HEK293 (cell line): Measurements from ENCODE around the gene TUT4.

Experiments
- ATF2 ChIP-seq: fragments of 450-650 bp; formaldehyde crosslinking; IDR thresholded peaks from 2 replicates; pipeline ENCODE4 v1.5.1; 2016; ENCODE audit warnings: missing biosample characterization, missing genetic modification characterization, low read depth
- ELK4 ChIP-seq: IDR thresholded peaks from 2 replicates; pipeline ENCODE4 v1.6.1; 2011; ENCODE audit warnings: mild to moderate bottlenecking, low read depth, low read length, borderline replicate concordance
- FEZF1 ChIP-seq: fragments of 450-650 bp; formaldehyde crosslinking; IDR thresholded peaks from 2 replicates; pipeline ENCODE4 v1.5.1; 2016; ENCODE audit warnings: missing biosample characterization, missing genetic modification characterization
- GLI2 ChIP-seq: fragments of 450-650 bp; formaldehyde crosslinking; IDR thresholded peaks from 2 replicates; pipeline ENCODE4; 2017; ENCODE audit warnings: missing biosample characterization, missing genetic modification characterization, low read depth, borderline replicate concordance
- KLF1 ChIP-seq: fragments of 450-650 bp; formaldehyde crosslinking; IDR thresholded peaks from 2 replicates; pipeline ENCODE4 v1.5.1; 2016; ENCODE audit warnings: missing biosample characterization, missing genetic modification characterization
- KLF17 ChIP-seq: fragments of 450-650 bp; formaldehyde crosslinking; IDR thresholded peaks from 2 replicates; pipeline ENCODE4 v1.5.1; 2016; ENCODE audit warnings: missing biosample characterization, missing genetic modification characterization
- MYNN ChIP-seq: fragments of 450-650 bp; formaldehyde crosslinking; IDR thresholded peaks from 2 replicates; pipeline ENCODE4 v1.5.1; 2016; ENCODE audit warnings: missing biosample characterization, missing genetic modification characterization, borderline replicate concordance
- OSR2 ChIP-seq: fragments of 450-650 bp; formaldehyde crosslinking; IDR thresholded peaks from 2 replicates; pipeline ENCODE4 v1.5.1; 2016; ENCODE audit warnings: missing biosample characterization, missing genetic modification characterization
- PRDM1 ChIP-seq: fragments of 450-650 bp; formaldehyde crosslinking; IDR thresholded peaks from 2 replicates; pipeline ENCODE4; 2016; ENCODE audit warnings: missing biosample characterization, missing genetic modification characterization
- PRDM10 ChIP-seq: fragments of 450-650 bp; formaldehyde crosslinking; IDR thresholded peaks from 2 replicates; pipeline ENCODE4 v1.5.1; 2016; ENCODE audit warnings: missing biosample characterization, missing genetic modification characterization
- SALL2 ChIP-seq: fragments of 450-650 bp; formaldehyde crosslinking; IDR thresholded peaks from 2 replicates; pipeline ENCODE4 v1.5.0; 2017; ENCODE audit warnings: missing biosample characterization, mild to moderate bottlenecking, missing genetic modification characterization, borderline replicate concordance
- SCRT1 ChIP-seq: fragments of 450-650 bp; formaldehyde crosslinking; IDR thresholded peaks from 2 replicates; pipeline ENCODE4 v1.5.1; 2016; ENCODE audit warnings: missing biosample characterization, missing genetic modification characterization, borderline replicate concordance
- TCF7L2 ChIP-seq: IDR thresholded peaks from 2 replicates; pipeline ENCODE4 v1.6.1; 2011; ENCODE audit warnings: low read depth, mild to moderate bottlenecking, inconsistent platforms, low read length, moderate library complexity, borderline replicate concordance
- ZBTB21 ChIP-seq: fragments of 450-650 bp; formaldehyde crosslinking; IDR thresholded peaks from 2 replicates; pipeline ENCODE4 v1.5.1; 2017; ENCODE audit warnings: missing biosample characterization, missing genetic modification characterization
- ZBTB7A ChIP-seq: fragments of 450-650 bp; formaldehyde crosslinking; IDR thresholded peaks from 2 replicates; pipeline ENCODE4 v1.5.1; 2016; ENCODE audit warnings: low read depth, missing biosample characterization, missing genetic modification characterization
- ZNF138 ChIP-seq: fragments of 450-650 bp; formaldehyde crosslinking; IDR thresholded peaks from 2 replicates; pipeline ENCODE4 v1.5.1; 2016; ENCODE audit warnings: missing biosample characterization, missing genetic modification characterization, borderline replicate concordance
- ZNF19 ChIP-seq: fragments of 450-650 bp; formaldehyde crosslinking; IDR thresholded peaks from 2 replicates; pipeline ENCODE4; 2016; ENCODE audit warnings: missing biosample characterization, missing genetic modification characterization, low read depth
- ZNF211 ChIP-seq: fragments of 450-650 bp; formaldehyde crosslinking; IDR thresholded peaks from 2 replicates; pipeline ENCODE4 v1.5.1; 2016; ENCODE audit warnings: low read depth, missing biosample characterization, missing genetic modification characterization
- ZNF248 ChIP-seq: fragments of 450-650 bp; formaldehyde crosslinking; IDR thresholded peaks from 2 replicates; pipeline ENCODE4 v1.5.1; 2017; ENCODE audit warnings: missing biosample characterization, missing genetic modification characterization
- ZNF423 ChIP-seq: fragments of 450-650 bp; formaldehyde crosslinking; IDR thresholded peaks from 2 replicates; pipeline ENCODE4 v1.5.1; 2016; ENCODE audit warnings: missing biosample characterization, missing genetic modification characterization
- ZNF513 ChIP-seq: fragments of 450-650 bp; IDR thresholded peaks from 2 replicates; pipeline ENCODE4 v1.5.1; 2018; ENCODE audit warnings: missing biosample characterization, missing genetic modification characterization
- ZNF555 ChIP-seq: fragments of 450-650 bp; formaldehyde crosslinking; conservative IDR thresholded peaks from 2 replicates; pipeline ENCODE4 v1.5.1; 2017; ENCODE audit warnings: missing biosample characterization, mild to moderate bottlenecking, missing genetic modification characterization, inconsistent platforms
- ZNF624 ChIP-seq: fragments of 450-650 bp; formaldehyde crosslinking; IDR thresholded peaks from 2 replicates; pipeline ENCODE4 v1.5.1; 2017; ENCODE audit warnings: missing biosample characterization, missing genetic modification characterization
- ZNF660 ChIP-seq: fragments of 450-650 bp; IDR thresholded peaks from 2 replicates; pipeline ENCODE4 v1.5.1; 2018; ENCODE audit warnings: missing biosample characterization, mild to moderate bottlenecking, missing genetic modification characterization
- ZNF677 ChIP-seq: fragments of 450-650 bp; IDR thresholded peaks from 2 replicates; pipeline ENCODE4 v1.5.0; 2018; ENCODE audit warnings: missing biosample characterization, mild to moderate bottlenecking, missing genetic modification characterization, moderate library complexity
- ZNF707 ChIP-seq: fragments of 450-650 bp; formaldehyde crosslinking; IDR thresholded peaks from 2 replicates; pipeline ENCODE4 v1.5.1; 2016; ENCODE audit warnings: missing biosample characterization, missing genetic modification characterization
- ZNF76 ChIP-seq: fragments of 450-650 bp; formaldehyde crosslinking; IDR thresholded peaks from 2 replicates; pipeline ENCODE4; 2016; ENCODE audit warnings: low read depth, missing biosample characterization, missing genetic modification characterization, borderline replicate concordance

TUT4 gene

GRCh38 chr1:52551507-52552235 is 1.2 kb downstream of the TUT4 start (continued):
- TF ChIP-seq ELK4 (no peak), ZNF423 (tag by site-specific recombination) (no peak), SCRT1 (tag by site-specific recombination) (no peak), ZBTB7A (tag by site-specific recombination) (no peak), ZNF138 (tag by site-specific recombination) (no peak), MYNN (tag by site-specific recombination) (0 out of 2 replicates have a peak, but pooled peaks have one; percentile 24), GLI2 (tag by site-specific recombination) (no peak), ZNF660 (tag by site-specific recombination) (0 out of 2 replicates have a peak, but pooled peaks have one; percentile 52), ZNF555 (tag by site-specific recombination) (no peak), ZNF211 (no peak), ZNF248 (tag by site-specific recombination) (no peak), ZNF19 (no peak), ZNF76 (tag by site-specific recombination) (peak; percentile 63), ZBTB21 (tag by site-specific recombination) (no peak), PRDM10 (tag by site-specific recombination) (no peak), PRDM1 (tag by site-specific recombination) (no peak), ZNF677 (tag by site-specific recombination) (no peak), KLF1 (no peak), KLF17 (tag by site-specific recombination) (no peak), SALL2 (tag by site-specific recombination) (no peak), FEZF1 (peak; percentile 38; the same call in 1 of the 2 replicates), OSR2 (no peak), ZNF707 (tag by site-specific recombination) (no peak), ATF2 (tag by site-specific recombination) (no peak), ZNF624 (tag by site-specific recombination) (no peak), ZNF513 (tag by site-specific recombination) (no peak), TCF7L2 (peak; percentile 55; the same call in 1 of the 2 replicates)
